Activated CD4-positive, alpha-beta T cell treated with anti-CD3 and anti-CD28 coated beads, Interleukin-2, amount 50 U/mL, for 48 hours (primary cell): ENCODE data around the gene CADM1.
"Not testable (repeated sequence)": the region's sequence is repeated elsewhere in the genome, so short reads cannot be mapped to it uniquely, and the experiment has no call there.

Experiments
- DNase-seq, 2 experiments: peaks; one replicate each; pipeline ENCODE4 v3.0.0-alpha.2; 2020

The CADM1 gene

DNA sequence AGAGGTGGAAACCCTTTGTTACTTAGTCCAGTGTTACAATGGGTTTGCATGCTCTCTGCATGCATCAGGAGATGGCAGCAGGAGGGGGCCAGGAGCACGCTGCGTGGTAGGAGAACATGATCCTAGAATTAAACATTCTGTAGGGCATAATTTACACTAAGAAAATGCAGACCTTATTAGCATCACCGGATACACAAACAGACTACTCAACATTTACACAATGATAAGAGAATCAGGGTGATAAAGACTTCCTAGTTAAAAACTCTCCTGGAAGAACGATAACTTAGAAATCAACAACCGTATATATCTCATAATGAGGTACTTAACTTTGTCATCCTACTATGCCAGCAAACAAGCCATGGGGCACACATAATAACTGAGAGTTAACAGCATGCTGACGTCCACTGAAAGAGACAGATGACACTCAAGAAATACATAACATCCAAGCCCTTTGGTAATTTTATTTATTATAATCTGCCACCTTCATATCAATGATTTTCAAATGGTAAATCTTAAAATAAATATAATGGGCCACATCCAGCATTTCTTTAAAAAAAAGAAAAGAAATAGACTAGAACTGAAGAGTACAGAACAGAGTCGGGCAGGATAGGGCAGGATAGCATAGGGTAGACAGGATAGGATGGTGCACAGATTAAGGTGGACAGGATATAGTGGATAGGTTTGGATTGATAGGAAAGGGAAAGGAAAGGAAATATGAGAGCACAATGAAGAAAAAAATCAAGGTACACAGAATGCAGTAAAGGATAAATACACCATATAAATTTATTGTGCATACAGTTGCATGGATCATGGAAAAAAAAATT is 27.5 kb downstream of the CADM1 start:
- DNase-seq, result no peak

DNA sequence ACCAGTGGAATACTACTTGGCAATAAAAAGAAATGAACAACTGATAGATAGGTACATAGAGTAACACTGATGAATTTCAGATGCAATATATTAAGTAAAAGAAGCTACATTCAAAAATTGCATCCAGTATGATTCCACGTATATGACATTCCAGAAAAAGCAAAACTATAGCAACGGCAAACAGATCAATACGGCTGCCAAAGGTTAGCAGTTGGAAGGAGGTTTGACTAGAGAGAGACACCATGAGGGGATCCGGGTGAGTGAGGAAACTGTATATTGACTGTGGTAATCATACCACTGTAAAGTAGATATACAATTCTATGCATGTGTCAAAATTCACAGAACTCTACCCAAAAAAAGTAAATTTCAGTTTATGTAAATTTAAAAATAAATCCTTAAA is 28.7 kb downstream of the CADM1 start:
- DNase-seq, result no peak

DNA sequence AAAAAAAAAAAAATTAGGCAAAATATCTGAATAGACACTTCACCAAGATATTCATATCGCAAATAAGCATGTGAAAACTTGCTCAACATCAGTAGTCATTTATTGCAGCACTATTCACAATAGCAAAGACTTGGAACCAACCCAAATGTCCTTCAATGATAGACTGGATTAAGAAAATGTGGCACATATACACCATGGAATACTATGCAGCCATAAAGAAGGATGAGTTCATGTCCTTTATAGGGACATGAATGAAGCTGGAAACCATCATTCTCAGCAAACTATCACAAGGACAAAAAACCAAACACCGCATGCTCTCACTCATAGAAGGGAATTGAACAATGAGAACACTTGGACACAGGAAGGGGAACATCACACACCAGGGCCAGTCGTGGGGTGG is 29.9 kb downstream of the CADM1 start:
- not testable (repeated sequence) for DNase-seq

DNA sequence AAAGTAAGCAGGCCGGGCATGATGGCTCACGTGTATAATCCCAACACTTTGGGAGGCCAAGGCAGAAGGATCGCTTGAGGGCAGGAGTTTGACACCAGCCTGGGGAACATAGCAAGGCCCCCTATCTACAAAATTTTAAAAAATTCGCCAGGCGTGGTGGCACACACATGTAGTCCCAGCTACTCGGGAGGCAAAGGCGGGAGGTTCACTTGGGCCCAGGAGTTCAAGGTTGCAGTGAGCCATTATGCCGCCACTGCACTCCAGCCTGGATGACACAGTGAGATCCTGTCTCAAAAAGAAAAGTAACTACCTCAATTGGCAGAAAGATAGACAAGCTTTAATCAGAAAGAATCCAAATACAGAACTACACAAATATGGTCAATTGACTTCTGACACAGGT is 31.0 kb downstream of the CADM1 start:
- no peak for DNase-seq

DNA sequence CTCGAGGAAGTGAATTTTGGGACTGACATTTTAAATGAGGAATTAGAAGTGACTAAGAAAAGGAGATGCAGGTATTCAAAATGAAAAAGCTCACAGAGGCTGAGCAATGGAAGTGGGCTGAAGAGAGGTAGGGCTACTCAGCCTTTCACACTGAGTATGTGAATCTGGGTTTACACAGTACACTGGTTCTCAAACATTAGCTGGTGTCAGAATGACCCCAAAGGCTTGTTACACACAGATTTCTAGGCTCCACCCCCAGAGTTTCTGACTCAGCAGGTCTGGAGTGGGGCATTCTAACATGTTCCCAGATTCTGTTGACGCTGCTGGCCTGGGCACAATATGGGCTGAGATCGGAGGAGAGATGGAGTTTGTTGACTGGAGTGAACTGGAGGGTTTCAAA is 32.8 kb downstream of the CADM1 start:
- DNase-seq, result no peak

DNA sequence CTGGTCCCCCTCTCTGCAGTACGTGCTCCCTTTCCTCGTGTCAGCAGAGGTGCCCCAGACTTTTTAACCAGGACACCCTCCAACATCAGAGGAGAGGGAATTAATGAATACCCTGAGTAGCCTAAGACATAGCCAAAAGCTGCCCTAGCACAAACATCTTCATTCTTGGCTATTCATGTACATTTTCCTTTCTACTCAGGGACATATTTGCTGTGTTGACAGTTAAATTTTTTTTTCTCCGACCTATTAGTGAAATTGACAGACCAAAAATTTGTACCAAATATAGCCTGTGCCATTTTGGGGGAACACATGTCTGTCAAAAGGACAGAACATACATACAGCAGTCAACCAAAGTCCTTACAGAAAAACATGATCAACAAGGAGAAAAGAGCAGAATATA is 33.3 kb downstream of the CADM1 start:
- DNase-seq, result no peak

DNA sequence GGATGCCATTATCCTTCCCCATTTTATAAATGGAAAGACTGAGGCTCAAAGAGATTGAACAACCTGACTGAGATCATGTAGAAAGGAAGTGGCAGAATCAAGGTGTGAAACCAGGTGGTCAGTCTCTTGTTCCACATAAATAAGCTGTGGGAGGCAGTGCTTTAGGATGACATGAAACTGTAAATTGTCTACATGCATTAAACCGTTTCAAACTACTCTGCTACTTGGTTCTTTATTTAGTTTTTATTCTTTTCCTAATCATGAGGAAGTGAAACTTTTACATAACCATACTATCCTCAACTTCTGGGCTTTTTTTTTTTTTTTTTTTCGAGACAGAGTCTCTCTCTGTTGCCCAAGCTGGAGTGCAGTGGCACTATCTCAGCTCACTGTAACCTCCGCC is 34.9 kb downstream of the CADM1 start:
- DNase-seq, result no peak

DNA sequence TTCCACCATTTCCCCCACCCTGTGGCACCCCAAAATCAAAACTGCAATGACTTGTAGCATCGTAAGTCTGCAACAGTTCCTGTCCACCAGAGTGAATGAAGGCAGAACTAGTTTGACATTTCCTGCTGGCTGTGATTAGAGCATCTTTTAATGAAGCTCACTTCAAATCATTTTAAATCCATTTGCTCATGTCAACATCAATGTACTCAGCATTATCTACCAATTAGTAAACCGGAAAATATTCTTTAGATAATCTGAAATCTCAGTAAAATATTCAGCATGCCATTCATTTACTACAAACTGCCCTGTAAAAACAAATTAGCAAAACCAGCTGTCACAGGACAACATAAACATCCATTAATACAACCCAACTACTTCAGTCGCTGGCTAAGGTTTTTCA is 38.1 kb downstream of the CADM1 start:
- DNase-seq, result no peak

DNA sequence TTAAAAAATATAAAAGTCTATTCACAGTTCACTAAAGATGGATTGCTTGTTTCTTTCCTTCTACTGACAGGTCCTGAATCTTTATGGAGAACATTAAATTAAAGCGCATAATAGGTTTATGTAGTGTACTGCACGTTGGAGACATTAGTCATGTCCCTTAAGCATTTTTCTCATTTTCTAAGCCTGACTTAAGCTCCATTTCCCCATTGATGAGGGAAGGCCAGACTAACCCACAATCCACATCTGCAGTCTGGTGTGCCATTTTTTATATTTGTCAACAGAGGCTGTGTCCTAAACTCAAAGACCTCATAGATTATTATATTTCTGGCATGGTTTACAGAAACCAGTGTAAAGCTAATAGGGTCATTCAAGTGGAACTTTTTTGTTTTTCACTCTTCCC is 39.9 kb downstream of the CADM1 start:
- DNase-seq, result no peak

DNA sequence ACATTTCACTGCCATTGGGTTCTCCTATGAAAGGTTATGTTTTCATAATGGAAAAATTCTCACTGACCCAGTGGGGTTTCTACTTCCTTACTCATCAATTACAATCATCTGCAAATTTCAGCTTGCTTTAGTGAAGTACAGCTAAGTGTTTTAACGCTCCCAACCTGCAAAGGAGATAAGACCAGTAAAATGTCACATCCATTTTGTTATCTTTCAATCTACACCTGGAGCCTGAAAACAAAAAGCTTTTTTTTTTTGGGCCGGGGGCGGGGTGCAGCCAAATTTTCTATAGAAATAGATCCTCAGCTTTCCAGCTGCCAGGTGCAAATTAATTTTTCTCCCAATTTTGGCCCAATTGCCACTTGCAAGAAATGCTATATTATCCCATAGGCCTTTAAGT is 40.6 kb downstream of the CADM1 start:
- no peak for DNase-seq

DNA sequence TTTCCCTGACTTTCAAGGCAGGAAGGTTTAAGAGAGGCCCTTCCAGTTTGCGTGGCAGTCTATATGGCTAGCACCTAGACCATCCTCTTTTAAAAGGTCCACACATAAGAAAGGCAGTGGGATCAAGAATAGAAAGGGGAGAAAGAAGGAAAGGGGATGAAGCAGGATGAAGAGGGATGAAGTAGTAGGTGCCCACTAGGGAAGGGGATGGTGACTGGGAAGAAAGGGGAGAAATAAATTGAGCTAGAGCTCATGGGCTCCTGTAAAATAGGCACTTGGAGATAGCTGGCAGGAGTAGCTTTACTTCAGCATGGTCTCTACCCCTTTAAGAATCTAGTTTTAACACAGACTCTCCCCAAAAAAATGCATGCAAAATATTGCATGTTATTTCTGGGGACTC is 41.5 kb downstream of the CADM1 start:
- DNase-seq, result no peak

DNA sequence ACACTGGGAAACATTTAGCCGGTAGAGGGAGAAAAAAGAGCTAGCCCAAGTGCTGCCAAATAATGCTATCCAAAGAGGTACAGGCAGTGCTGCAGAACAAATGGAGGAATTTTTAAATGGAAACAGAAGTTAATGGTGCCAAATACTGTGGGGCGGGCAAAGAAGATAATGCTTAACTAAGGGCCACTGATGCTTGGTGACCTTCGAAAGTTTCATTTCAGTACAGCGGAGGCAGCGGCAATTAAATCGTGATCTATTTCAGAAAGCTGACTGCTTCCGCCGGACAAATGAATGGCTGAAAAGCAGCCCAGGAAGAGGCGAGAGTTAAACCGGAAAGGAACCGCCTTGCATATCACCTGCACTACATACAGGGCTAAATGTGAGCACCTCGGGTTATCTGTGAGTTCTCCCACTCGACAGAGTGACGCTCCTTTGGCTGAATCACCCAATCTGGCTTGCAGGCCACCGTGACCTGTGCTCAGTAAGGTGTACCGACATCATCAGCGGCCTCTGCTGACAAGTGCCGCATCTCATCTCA is 42.1 kb downstream of the CADM1 start:
- no peak for DNase-seq

DNA sequence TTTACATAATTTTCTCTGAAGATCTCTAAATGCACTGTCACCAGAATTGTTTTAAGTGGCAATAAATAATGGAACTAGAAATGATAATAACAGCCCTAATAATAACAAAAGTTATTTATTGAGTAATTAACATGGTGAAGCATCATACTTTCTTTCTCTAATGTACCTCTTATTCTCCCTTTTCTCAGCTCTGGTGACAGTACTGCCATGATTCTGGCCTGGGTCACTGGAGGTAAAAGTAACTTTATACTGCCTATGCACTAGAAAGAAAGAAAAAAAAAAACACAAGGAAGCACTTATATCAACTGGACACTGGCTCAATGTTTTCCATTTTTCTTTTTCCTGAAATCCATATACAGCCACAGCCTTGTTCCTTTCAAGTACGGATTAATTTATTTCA is 43.7 kb downstream of the CADM1 start:
- DNase-seq, result no peak

DNA sequence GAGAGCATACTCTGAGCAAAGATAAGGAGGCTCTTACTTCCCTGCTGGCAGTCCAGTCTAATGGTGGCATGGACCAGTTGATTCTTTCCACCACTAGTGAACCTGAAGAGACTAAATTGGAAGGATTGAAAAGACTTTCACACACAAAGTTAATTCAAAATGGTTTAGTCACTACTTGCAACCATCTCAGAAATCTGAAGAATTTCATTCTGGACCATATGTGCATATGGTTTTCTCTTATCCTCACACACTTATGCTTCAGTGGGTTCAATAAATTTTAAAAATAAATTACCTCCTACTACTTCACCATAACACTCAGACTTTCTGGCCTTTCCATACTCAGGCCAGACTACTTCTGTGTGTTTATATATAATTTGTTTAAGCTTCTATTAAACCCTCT is 44.7 kb downstream of the CADM1 start:
- no peak for DNase-seq

DNA sequence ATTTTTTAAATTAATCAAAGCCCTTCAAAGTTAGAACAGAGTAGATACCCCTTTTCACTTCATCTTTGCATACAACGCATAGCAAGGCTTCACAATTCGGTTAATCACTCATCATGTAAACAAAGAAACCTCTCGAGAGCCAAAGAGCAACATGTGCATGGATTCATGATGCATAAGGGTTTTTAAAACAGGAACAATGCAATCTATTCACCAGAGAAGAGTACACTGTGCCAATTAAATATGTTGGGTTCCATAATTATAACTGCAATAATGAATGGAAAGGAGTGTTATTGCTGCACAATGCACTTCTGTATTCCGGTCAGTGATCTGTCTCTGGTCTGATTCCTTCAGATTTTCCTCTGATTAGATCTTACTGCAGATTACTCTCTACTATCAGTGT is 45.3 kb downstream of the CADM1 start:
- DNase-seq, result no peak

DNA sequence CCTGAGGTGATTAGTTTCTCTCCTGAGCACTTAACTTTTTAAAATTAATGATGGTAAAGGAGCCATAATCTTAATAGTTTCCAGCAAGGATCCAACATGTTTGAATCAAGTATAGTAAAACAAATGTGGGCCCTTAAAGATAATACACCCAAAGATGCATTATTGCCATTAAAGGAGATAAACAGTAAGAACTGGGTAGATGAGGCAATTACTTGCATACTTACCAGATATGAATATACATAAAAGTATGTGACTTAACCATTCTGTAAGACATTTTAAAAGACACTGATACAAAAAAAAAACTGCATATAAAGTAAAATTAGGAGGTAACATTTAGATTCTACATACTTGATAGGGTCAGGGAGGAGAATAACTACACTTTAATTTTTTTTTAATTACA is 48.2 kb downstream of the CADM1 start:
- DNase-seq, result no peak

DNA sequence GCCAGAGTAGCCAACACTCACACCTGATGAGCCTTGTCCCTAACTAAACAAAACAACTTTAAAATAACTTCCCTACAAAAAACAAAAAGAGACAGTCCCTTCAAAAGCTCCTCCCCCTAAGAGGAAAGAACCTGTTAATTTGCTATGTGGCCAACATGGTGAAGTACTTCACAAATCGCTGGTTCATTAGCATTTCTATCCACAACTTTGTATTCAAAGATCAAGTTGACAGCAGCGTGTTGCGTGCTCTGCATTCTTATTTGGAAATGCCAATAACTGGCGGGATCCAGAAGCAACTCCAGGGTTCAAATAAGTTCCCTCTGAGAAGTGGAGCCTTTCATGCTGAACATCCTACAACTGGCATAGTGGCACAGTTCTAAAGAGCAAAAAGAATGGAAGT is 48.6 kb downstream of the CADM1 start:
- no peak for DNase-seq

DNA sequence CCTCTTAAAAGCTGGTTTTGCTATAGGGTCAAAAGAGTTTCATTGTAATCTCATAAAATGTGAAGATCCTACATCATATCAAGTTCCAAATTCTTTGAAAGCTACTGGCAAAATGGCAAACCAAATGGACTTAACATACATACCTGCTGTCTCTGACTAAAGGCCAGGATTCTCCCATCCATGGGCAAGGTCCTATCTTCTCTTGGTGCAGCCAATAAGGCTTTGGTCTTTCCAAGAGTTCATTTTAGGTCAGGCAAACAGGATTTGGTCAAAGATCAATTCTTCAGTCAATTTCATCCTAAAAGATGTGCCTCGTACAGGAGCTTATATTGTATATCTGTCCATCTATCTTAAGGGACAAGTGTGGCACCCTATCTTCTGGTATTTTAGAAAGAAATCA is 49.7 kb downstream of the CADM1 start:
- no peak for DNase-seq

DNA sequence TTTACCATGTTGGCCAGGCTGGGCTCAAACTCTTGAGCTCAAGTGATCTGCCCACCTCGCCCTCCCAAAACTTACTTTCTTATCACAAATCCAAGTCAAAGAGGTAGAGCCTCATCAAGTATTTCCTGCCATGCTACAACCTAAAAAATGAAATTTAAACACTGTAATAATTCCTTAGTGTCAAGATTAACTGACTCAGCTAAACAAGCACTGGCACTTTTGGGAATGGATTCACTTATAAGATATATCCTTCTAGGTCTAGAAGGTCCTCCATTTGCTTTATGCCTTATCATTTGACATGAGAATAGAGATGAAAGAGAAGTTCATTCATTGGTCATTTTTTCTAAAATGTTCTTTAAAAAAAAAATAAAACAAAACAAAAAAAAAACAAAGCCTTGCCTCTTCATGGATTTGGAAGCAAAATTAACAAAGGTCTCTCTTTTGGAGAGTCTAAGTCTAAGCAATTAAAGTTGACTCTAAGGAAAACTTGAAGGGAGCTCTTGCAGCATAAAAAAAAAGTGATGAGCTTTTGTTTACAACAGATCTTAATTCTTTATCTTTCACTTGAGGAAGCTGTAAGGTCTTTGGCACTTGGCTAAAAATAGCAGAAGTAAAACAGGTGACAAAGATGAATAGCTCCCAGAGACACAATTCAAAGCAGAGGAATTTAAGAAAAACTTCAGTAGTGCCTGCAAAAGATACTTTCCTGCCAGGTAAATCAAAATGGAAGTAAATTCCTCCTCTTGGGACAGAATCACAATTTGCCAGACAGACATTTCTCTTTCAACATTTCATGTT is 50.3 kb downstream of the CADM1 start:
- no peak for DNase-seq

DNA sequence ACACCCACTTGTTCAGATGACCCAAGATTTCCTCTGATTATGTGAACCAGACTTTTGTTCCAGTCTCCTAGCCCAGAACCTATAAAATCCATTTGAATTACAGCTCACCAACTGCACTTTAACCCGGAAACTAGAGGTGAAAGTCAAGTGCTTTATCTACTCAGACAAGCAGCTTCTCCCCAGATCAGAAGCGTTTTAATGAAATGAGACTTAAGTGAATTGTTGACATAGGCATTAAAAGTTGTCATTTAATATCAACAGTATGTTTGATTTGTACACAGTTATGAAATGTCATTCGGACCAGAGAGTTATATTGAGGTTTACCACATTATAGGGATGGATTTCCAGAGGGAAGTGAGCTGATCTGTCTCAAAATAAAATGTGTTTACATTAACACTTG is 52.0 kb downstream of the CADM1 start:
- no peak for DNase-seq

DNA sequence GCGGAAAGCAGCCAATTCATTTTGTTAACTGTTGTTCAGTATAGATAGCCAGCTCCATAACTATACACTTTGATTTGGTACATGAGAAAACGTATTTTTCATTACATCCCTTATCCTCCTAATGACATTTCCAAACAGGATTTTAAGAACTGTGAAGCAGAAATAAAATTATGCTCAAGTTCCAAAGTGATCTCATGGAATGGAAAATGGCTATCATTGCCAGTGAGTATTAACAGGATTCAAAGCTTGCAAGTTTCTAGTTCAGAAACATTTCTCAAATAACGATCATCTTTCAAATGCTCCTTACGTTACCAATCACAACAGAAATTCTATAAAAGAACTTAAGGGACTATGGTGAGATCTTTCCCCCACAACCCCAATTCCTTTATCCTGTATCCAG is 53.7 kb downstream of the CADM1 start:
- DNase-seq, result no peak

DNA sequence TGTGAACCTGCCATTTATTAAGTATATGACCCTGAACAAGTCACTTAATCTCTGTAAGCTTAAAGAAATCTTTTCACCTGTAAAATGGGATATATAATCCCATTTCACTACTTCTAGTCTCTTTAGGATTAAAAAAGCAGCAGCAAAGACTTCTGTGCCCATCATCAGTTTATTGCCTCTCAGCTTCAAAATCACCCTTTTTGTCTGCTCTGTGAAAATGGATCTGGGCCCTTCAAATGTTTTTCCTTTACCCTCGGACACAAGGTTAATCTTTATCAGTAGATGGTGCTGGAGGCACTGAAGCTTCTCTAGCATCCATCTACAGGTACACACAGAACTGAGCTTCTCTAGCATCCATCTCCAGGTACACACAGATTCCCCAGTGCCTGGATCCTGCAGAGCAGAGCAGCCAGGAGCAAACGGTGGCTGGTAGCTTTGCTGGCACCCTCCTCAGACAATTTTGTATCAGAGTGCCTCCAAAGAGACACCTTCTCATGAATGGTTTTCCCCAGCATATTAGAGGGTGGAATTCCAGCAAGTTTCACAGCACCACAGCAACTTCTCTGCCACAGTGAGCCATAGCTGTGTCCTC is 56.8 kb downstream of the CADM1 start:
- no peak for DNase-seq

DNA sequence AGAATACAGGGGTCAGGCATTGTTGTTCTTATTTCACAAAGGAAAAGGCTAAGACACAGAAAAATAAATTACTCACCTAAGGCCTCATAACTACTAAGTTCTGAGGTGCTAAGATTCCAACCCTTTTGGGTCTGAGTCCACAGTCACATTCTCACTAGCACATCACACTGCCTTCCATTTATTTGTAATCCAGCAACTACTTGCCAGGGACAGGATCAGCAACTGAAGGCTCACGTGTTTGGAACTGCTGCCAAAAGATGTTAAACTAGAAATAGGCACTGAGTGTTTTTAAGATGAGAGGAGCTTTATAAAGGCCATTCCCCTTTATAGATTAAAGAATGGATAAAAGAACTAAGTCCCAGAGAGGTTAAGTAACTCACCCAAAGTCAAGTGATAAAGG is 58.0 kb downstream of the CADM1 start:
- no peak for DNase-seq

DNA sequence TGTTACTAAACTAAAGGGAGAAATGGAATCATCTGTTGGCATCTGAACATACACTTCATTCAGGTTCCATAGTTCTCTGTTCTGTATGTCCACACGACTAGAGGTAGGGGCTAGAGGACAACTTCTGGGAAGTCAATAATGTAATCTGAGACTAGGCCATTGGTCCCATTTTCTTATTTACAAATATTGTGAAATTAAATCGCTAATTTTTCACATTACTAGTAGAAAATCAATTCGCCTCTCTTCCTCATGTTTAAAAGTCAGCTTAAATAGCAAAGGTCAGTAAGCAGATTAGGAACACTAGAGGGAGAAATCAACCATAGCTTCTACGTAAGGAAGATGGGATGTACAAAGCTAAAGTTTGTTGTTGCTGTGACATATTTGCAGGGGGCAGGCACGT is 59.7 kb downstream of the CADM1 start:
- DNase-seq, result no peak
